ENCODE data around the gene ENOX1. TPM values are rescaled to one million over a fixed set of nuclear protein-coding genes. Genes with fewer than 3 reads are reported as not detected.

The ENOX1 gene
- total and polyA plus RNA-seq, 2 of the 8 experiments (the other 6 are each of a cell fraction or from before 2014, with no cell fraction given) = 0.23 to 0.37 TPM

GRCh38 chr13:43357564-43357963, 429.2 kb downstream of the ENOX1 start (continued):
- TF ChIP-seq, protein P1, sequence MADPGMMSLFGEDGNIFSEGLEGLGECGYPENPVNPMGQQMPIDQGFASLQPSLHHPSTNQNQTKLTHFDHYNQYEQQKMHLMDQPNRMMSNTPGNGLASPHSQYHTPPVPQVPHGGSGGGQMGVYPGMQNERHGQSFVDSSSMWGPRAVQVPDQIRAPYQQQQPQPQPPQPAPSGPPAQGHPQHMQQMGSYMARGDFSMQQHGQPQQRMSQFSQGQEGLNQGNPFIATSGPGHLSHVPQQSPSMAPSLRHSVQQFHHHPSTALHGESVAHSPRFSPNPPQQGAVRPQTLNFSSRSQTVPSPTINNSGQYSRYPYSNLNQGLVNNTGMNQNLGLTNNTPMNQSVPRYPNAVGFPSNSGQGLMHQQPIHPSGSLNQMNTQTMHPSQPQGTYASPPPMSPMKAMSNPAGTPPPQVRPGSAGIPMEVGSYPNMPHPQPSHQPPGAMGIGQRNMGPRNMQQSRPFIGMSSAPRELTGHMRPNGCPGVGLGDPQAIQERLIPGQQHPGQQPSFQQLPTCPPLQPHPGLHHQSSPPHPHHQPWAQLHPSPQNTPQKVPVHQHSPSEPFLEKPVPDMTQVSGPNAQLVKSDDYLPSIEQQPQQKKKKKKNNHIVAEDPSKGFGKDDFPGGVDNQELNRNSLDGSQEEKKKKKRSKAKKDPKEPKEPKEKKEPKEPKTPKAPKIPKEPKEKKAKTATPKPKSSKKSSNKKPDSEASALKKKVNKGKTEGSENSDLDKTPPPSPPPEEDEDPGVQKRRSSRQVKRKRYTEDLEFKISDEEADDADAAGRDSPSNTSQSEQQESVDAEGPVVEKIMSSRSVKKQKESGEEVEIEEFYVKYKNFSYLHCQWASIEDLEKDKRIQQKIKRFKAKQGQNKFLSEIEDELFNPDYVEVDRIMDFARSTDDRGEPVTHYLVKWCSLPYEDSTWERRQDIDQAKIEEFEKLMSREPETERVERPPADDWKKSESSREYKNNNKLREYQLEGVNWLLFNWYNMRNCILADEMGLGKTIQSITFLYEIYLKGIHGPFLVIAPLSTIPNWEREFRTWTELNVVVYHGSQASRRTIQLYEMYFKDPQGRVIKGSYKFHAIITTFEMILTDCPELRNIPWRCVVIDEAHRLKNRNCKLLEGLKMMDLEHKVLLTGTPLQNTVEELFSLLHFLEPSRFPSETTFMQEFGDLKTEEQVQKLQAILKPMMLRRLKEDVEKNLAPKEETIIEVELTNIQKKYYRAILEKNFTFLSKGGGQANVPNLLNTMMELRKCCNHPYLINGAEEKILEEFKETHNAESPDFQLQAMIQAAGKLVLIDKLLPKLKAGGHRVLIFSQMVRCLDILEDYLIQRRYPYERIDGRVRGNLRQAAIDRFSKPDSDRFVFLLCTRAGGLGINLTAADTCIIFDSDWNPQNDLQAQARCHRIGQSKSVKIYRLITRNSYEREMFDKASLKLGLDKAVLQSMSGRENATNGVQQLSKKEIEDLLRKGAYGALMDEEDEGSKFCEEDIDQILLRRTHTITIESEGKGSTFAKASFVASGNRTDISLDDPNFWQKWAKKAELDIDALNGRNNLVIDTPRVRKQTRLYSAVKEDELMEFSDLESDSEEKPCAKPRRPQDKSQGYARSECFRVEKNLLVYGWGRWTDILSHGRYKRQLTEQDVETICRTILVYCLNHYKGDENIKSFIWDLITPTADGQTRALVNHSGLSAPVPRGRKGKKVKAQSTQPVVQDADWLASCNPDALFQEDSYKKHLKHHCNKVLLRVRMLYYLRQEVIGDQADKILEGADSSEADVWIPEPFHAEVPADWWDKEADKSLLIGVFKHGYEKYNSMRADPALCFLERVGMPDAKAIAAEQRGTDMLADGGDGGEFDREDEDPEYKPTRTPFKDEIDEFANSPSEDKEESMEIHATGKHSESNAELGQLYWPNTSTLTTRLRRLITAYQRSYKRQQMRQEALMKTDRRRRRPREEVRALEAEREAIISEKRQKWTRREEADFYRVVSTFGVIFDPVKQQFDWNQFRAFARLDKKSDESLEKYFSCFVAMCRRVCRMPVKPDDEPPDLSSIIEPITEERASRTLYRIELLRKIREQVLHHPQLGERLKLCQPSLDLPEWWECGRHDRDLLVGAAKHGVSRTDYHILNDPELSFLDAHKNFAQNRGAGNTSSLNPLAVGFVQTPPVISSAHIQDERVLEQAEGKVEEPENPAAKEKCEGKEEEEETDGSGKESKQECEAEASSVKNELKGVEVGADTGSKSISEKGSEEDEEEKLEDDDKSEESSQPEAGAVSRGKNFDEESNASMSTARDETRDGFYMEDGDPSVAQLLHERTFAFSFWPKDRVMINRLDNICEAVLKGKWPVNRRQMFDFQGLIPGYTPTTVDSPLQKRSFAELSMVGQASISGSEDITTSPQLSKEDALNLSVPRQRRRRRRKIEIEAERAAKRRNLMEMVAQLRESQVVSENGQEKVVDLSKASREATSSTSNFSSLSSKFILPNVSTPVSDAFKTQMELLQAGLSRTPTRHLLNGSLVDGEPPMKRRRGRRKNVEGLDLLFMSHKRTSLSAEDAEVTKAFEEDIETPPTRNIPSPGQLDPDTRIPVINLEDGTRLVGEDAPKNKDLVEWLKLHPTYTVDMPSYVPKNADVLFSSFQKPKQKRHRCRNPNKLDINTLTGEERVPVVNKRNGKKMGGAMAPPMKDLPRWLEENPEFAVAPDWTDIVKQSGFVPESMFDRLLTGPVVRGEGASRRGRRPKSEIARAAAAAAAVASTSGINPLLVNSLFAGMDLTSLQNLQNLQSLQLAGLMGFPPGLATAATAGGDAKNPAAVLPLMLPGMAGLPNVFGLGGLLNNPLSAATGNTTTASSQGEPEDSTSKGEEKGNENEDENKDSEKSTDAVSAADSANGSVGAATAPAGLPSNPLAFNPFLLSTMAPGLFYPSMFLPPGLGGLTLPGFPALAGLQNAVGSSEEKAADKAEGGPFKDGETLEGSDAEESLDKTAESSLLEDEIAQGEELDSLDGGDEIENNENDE (IDR thresholded peaks at IDR 0.05; ENCODE audit: insufficient replicate concordance, low read length) = no peak
- no peak for TF ChIP-seq HDAC6 (IDR thresholded peaks at IDR 0.05; ENCODE audit: low read depth, low read length)

Measured in H1 (cell line).